Thyroid gland (tissue), 4 donors: ENCODE results near the gene PTPRJ.

Source experiments
- POLR2A ChIP-seq, 2 donors: fragments of 450-650 bp; IDR thresholded peaks; one replicate each; pipeline ENCODE4 v1.6.1; 2017; ENCODE audit warnings: antibody characterized with exemption in 2 of 2, mild to moderate bottlenecking in 2 of 2, moderate library complexity in 1 of 2
- TF ChIP-seq, protein P1 (sequence below), 6 experiments: fragments of 200-600 bp in 3 of 6; fragments of 450-650 bp in 3 of 6; sonication (generic) in 3 of 6; IDR thresholded peaks; one replicate each; pipeline ENCODE4 v1.5.1; 2016 to 2019; ENCODE audit warnings: antibody characterized with exemption in 6 of 6, mild to moderate bottlenecking in 2 of 6, inconsistent platforms in 1 of 6, moderate library complexity in 1 of 6

DNA sequence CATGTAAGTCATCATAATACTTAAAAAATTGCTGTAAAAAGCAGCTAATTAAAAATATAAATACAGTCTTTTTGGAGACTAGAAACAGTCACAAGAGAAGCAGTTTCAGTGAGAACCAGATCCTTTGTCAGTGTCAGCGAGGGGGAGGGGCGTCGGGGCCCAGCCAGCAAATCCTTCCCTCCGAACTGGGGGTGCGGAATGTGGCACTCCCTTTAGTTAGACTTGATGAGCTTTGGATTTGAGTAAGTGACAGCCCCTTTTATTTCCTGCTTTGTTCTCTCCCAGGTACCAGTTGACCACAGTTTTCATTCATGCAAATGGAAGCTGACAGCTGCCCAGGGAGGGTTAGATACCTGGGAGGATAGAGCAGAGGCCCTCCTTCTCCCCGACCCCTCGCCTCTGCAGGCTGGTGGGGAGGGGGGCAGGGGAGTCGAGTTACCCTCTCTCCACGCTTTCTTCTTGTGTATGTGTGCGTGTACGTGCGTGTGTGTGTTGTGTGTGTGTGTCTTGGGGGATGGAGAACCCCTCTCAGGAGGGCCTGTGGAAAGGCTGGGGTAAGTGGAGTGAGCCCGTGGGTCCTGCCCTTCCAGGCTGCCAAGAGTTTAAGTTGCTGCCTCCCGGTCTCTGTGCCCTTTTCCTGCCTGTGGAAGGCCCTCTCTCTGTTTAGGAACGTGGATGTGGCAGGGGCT is 38.3 kb downstream of the PTPRJ start:
- TF ChIP-seq, protein P1, sequence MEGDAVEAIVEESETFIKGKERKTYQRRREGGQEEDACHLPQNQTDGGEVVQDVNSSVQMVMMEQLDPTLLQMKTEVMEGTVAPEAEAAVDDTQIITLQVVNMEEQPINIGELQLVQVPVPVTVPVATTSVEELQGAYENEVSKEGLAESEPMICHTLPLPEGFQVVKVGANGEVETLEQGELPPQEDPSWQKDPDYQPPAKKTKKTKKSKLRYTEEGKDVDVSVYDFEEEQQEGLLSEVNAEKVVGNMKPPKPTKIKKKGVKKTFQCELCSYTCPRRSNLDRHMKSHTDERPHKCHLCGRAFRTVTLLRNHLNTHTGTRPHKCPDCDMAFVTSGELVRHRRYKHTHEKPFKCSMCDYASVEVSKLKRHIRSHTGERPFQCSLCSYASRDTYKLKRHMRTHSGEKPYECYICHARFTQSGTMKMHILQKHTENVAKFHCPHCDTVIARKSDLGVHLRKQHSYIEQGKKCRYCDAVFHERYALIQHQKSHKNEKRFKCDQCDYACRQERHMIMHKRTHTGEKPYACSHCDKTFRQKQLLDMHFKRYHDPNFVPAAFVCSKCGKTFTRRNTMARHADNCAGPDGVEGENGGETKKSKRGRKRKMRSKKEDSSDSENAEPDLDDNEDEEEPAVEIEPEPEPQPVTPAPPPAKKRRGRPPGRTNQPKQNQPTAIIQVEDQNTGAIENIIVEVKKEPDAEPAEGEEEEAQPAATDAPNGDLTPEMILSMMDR (IDR thresholded peaks at IDR 0.05): no peak
- no peak for TF ChIP-seq POLR2A (IDR thresholded peaks at IDR 0.05)
